ENCODE measurements around the gene UBE2E1. TPM values are rescaled to one million over a fixed set of nuclear protein-coding genes. Genes with fewer than 3 reads are reported as not detected.

UBE2E1 gene
- total and polyA plus RNA-seq, 2 experiments from 2014 or later = 9.0 to 65.3 TPM

- DNase-seq = peak; percentile 88
- Histone ChIP-seq H3F3A (ENCODE audit: insufficient read depth) (peaks cover 45% of the 10 kb centered on the region), H3K4me1 (ENCODE audit: insufficient read depth) (peaks cover 41% of the 10 kb centered on the region), H2AFZ (no peak overlapping the region), H4K20me1 (ENCODE audit: insufficient read depth) (no peaks in the 10 kb centered on the region), H3K9ac (peak overlapping the region; percentile 12; the same call in 1 of the 2 replicates), H3K27ac (peak overlapping the region; percentile 55), H3K36me3 (ENCODE audit: low read depth) (no peaks in the 10 kb centered on the region), H3K9me3 (ENCODE audit: low read depth) (no peaks in the 10 kb centered on the region), H3K4me3 (0 out of 2 replicates have a peak overlapping the region, but pooled peaks have one; percentile 5), H3K79me2 (ENCODE audit: insufficient read depth) (peaks cover 56% of the 10 kb centered on the region), H3K27me3 (replicated peaks; ENCODE audit: insufficient read depth) (no peaks in the 10 kb centered on the region), H3K4me2 (ENCODE audit: unreplicated experiment) (peak overlapping the region; percentile 63), H3K9me2 (ENCODE audit: insufficient read depth) (no peaks in the 10 kb centered on the region)
- 55 to 57% methylated on average over 6 of the region's 6 CpGs for WGBS, 2 experiments (ENCODE audit: low coverage in 1 of 2, low lambda C conversion rate in 2 of 2, missing lambda C conversion rate in 2 of 2)
- in situ Hi-C loops (cut with MboI) = no loop called here
- no peak for TF ChIP-seq EZH2 (IDR thresholded peaks at IDR 0.05; ENCODE audit: insufficient read depth, poor library complexity, severe bottlenecking)
- TF ChIP-seq EZH2phosphoT487 (IDR thresholded peaks at IDR 0.05; ENCODE audit: insufficient read depth, low read depth) = no peak
Measured at GRCh38 chr3:23874359-23875112, 68.8 kb downstream of the UBE2E1 start.

DNA sequence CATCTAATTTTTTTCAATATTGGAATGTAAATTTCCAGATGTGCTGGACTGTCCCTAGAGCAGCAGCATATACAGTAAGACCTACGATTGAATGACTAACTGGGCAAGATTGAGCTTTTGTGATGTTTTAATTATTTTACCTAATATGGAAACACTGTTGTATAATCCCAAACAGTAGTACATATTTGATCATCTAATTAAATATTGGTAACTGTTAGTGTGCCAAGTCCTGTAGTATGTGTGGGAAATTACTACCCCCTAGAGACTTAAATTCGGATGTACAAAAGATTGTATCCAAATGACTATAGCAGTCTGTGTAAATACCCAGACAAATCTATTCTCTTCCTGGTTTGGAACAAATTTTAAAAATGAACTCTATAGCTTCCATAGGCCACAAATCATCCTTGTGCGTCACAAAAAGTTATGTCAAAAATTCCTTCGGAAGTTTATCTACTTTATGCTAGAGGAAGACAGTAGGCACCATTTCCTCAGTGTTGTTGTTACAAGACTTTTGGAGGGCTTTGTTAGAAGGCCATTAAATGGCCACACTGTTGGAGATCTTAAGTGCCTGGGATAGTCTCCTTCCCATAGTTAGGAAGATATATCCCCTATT lies 69.5 kb downstream of the UBE2E1 start:
- no peak overlapping the region for H2AFZ ChIP-seq
- H3K79me2 ChIP-seq (ENCODE audit: insufficient read depth) = peaks cover 55% of the 10 kb centered on the region
- in situ Hi-C loops (cut with MboI) = no loop called here
- H4K20me1 ChIP-seq (ENCODE audit: insufficient read depth) = no peaks in the 10 kb centered on the region
- H3K9ac ChIP-seq = peak overlapping the region; percentile 12; the same call in 1 of the 2 replicates
- peak overlapping the region; percentile 55 for H3K27ac ChIP-seq
- no peaks in the 10 kb centered on the region for H3K9me3 ChIP-seq (ENCODE audit: low read depth)
- no peaks in the 10 kb centered on the region for H3K27me3 ChIP-seq (replicated peaks; ENCODE audit: insufficient read depth)
- 48 to 50% methylated on average over 4 of the region's 4 CpGs for WGBS, 2 experiments (ENCODE audit: low coverage in 1 of 2, low lambda C conversion rate in 2 of 2, missing lambda C conversion rate in 2 of 2)
- H3K4me2 ChIP-seq (ENCODE audit: unreplicated experiment) = peak overlapping the region; percentile 63
- no peaks in the 10 kb centered on the region for H3K9me2 ChIP-seq (ENCODE audit: insufficient read depth)
- H3K4me3 ChIP-seq = 0 out of 2 replicates have a peak overlapping the region, but pooled peaks have one; percentile 5
- peak; percentile 42 for DNase-seq
- H3K36me3 ChIP-seq (ENCODE audit: low read depth) = no peaks in the 10 kb centered on the region
- H3K4me1 ChIP-seq (ENCODE audit: insufficient read depth) = peaks cover 41% of the 10 kb centered on the region
- H3F3A ChIP-seq (ENCODE audit: insufficient read depth) = peaks cover 45% of the 10 kb centered on the region
- TF ChIP-seq EZH2 (IDR thresholded peaks at IDR 0.05; ENCODE audit: insufficient read depth, poor library complexity, severe bottlenecking) = no peak
- no peak for TF ChIP-seq EZH2phosphoT487 (IDR thresholded peaks at IDR 0.05; ENCODE audit: insufficient read depth, low read depth)

DNA sequence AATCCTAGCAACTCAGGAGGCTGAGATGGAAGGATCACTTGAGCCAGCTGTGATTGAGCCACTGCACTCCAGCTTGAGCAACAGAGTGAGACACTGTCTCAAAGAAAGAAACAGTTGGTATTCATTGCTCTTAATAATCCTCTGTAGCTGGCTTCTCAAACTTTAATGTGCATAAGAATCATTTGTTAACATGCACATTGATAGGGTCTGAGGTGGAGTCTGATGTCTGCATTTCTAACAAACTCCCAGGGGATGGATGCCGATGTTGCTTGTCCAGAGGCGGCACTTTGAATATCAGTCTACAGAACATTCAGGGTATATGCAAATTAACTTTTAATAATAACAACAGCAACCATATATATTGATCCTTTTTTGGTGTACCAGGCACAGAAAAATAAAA lies 71.2 kb downstream of the UBE2E1 start:
- H3K4me3 ChIP-seq = peak overlapping the region; percentile 38; the same call in 1 of the 2 replicates
- TF ChIP-seq EZH2phosphoT487 (IDR thresholded peaks at IDR 0.05; ENCODE audit: insufficient read depth, low read depth) (no peak), EZH2 (IDR thresholded peaks at IDR 0.05; ENCODE audit: insufficient read depth, poor library complexity, severe bottlenecking) (no peak)
- H3K4me1 ChIP-seq (ENCODE audit: insufficient read depth) = peaks cover 41% of the 10 kb centered on the region
- H3K9ac ChIP-seq = peak overlapping the region; percentile 57
- H3K4me2 ChIP-seq (ENCODE audit: unreplicated experiment) = peak overlapping the region; percentile 84
- H3F3A ChIP-seq (ENCODE audit: insufficient read depth) = peaks cover 45% of the 10 kb centered on the region
- H3K9me3 ChIP-seq (ENCODE audit: low read depth) = no peaks in the 10 kb centered on the region
- DNase-seq = peak; percentile 39
- WGBS, 2 experiments (ENCODE audit: low coverage in 1 of 2, low lambda C conversion rate in 2 of 2, missing lambda C conversion rate in 2 of 2) = 65 to 73% methylated on average over 2 of the region's 2 CpGs
- no peaks in the 10 kb centered on the region for H4K20me1 ChIP-seq (ENCODE audit: insufficient read depth)
- H2AFZ ChIP-seq = no peak overlapping the region
- H3K79me2 ChIP-seq (ENCODE audit: insufficient read depth) = peaks cover 71% of the 10 kb centered on the region
- no peaks in the 10 kb centered on the region for H3K36me3 ChIP-seq (ENCODE audit: low read depth)
- peak overlapping the region; percentile 72 for H3K27ac ChIP-seq
- H3K9me2 ChIP-seq (ENCODE audit: insufficient read depth) = no peaks in the 10 kb centered on the region
- in situ Hi-C loops (cut with MboI) = no loop called here
- no peaks in the 10 kb centered on the region for H3K27me3 ChIP-seq (replicated peaks; ENCODE audit: insufficient read depth)

DNA sequence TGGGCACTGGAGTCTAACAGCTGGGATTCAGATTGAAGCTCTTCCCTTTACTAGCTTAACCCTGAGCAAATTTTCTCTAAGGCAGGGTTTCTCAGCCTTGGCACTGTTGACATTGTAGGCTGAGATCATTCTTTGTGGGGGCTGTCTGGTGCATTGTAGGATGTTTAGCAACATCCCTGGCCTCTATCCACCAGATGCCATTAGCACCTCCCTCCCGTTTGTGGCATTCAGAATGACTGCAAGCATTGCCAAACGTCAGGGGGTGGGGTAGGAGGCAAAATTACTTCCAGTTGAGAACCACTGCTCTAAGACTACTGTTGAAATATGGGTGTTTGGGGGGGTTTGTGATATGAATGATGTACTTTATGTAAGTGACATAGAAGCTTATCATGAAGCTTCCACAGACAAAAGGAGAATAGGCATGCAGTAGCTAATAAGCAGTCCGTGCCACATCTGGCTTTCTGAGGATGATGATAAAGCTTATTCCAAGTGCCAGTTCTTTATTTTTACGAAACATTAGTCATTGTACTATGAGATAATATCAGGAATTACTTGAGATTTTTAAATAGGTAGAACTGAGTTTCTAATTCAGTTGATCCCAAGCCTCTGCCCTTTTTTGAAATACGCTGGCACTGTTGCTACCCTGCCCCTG lies 71.7 kb downstream of the UBE2E1 start:
- Histone ChIP-seq H2AFZ (no peak overlapping the region), H3K79me2 (ENCODE audit: insufficient read depth) (peaks cover 73% of the 10 kb centered on the region), H3K4me3 (peak overlapping the region; percentile 46), H3K4me1 (ENCODE audit: insufficient read depth) (peaks cover 41% of the 10 kb centered on the region), H3K9me3 (ENCODE audit: low read depth) (no peaks in the 10 kb centered on the region), H3K4me2 (ENCODE audit: unreplicated experiment) (peak overlapping the region; percentile 84), H3K27me3 (replicated peaks; ENCODE audit: insufficient read depth) (no peaks in the 10 kb centered on the region), H3K9me2 (ENCODE audit: insufficient read depth) (no peaks in the 10 kb centered on the region), H3F3A (ENCODE audit: insufficient read depth) (peaks cover 45% of the 10 kb centered on the region), H3K36me3 (ENCODE audit: low read depth) (no peaks in the 10 kb centered on the region), H3K27ac (peak overlapping the region; percentile 72), H3K9ac (peak overlapping the region; percentile 57), H4K20me1 (ENCODE audit: insufficient read depth) (no peaks in the 10 kb centered on the region)
- 12 to 14% methylated on average over 5 of the region's 5 CpGs for WGBS, 2 experiments (ENCODE audit: low coverage in 1 of 2, low lambda C conversion rate in 2 of 2, missing lambda C conversion rate in 2 of 2)
- in situ Hi-C loops (cut with MboI) = no loop called here
- TF ChIP-seq EZH2phosphoT487 (IDR thresholded peaks at IDR 0.05; ENCODE audit: insufficient read depth, low read depth) = 0 out of 2 replicates have a peak, but pooled peaks have one; percentile 42
- TF ChIP-seq EZH2 (IDR thresholded peaks at IDR 0.05; ENCODE audit: insufficient read depth, poor library complexity, severe bottlenecking) = no peak
- peak; percentile 96 for DNase-seq

Data from GM23248 (cell line).